SH-SY5Y (cell line): ENCODE measurements around the gene GRIK3.

Source experiments
- GATA2 ChIP-seq: IDR thresholded peaks from 2 replicates; pipeline ENCODE4 v1.6.1; 2011; ENCODE audit warnings: mild to moderate bottlenecking, low read depth, low read length
- GATA3 ChIP-seq: IDR thresholded peaks from 2 replicates; pipeline ENCODE4 v1.6.1; 2011; ENCODE audit warnings: low read depth, mild to moderate bottlenecking, low read length, moderate library complexity

DNA sequence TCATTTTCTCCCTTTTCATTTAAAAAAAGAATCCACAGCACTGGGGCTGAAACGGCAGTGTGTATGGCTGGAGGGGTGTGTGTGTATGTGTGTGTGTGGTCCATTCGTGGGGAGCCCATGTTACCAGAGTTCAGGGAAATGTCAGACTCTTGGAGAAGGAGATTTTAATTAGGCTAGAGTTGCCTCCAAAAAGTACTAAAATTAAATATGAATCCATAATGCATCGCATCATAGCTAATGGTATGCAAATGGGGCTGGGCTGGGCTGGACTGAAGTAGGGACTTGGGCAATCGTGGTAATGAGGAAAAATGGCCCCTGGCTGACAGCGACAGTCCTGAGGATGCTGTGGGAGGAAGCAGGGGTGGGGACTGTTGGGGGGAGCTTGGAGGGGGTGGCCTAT, 24.8 kb downstream of the GRIK3 start:
- TF ChIP-seq GATA3 (no peak), GATA2 (no peak)
